ENCODE data around the gene BRD2. TPM values are rescaled to one million over a fixed set of nuclear protein-coding genes. Genes with fewer than 3 reads are reported as not detected.

BRD2 gene
- total RNA-seq (100 to 1,000 TPM; 166 to 181 TPM), polyA plus RNA-seq (100 to 1,000 TPM in 1 of 2 donors, 10 to 100 TPM in 1; 71.0 to 145 TPM)
- long read RNA-seq, donor 1, transcript BRD2-219 (9 exons, 2,338 nt), result major isoform, 94 of 190 reads
- long read RNA-seq, donor 1, partial matches to known transcripts, result 75 of 190 reads
- long read RNA-seq, donor 1, other reads (novel, unspliced or antisense), result 19 of 190 reads
- long read RNA-seq, donor 2, full-length matches to known transcripts, result 16 of 53 reads
- long read RNA-seq, donor 2, partial matches to known transcripts, result 30 of 53 reads
- long read RNA-seq, donor 2, other reads (novel, unspliced or antisense), result 7 of 53 reads

DNA sequence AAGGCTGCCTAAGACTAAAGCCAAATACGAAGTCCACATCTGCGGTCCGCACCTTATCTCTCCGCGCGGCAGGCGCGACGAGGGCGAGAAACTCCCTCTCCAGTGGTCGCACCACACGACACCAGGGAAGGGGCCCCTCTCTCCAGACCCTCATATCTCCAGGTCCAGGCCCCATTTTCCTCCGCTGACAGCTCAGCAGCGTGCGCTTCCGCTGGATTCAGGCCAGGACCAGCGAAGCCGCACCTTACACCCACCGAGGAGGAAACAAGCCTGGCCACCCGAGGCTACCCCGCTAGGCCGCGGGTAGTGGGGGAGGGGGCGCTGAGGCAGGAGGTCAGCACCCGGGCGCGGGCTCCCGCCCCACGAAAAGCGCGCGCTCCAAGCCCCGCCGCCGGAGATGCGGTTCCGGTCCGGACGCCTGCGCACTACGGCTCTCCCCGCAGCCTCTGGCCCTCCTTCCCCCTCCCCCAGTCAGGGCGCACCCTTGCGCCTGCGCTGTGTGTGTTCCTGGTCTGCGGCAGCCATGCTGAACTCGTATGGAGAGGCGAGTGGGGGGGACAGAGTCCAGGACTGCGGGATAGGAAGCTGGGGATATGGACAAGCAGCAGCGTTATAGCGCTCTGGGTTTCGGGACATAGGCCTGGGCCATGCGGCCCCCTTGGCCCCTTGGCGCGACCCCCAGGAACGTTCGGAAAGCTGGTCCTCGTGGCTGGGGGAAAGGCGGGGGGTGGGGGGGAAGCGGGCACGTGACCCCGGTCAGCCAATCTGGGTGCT lies at the start of gene BRD2:
Gene BRD2, plus strand, starts transcription at position 502 of the 774 bp plus-strand sequence. CDS start 4,305 bp downstream, outside the sequence.
- peak; percentile 98 for DNase-seq
- peak; percentile 83 for ATAC-seq (ENCODE audit: low FRiP score)
- H3K4me1 ChIP-seq (ENCODE audit: control insufficient read depth in 1 of 2, insufficient read depth in 2 of 2, low read length in 2 of 2), result no peaks in the 10 kb centered on the region
- peak within 1 kb of the TSS; percentile 94 to 98 for H3K27ac ChIP-seq (ENCODE audit: low read depth in 1 of 2, low read length in 2 of 2)
- WGBS, 2 donors, result 0% methylated on average over 57 to 62 of the region's 62 CpGs
- H3K9me3 ChIP-seq (ENCODE audit: control insufficient read depth, low read length), result no peaks in the 10 kb centered on the region
- peaks cover 0 to 2% of the 10 kb centered on the region in 2 donors for H3K27me3 ChIP-seq (ENCODE audit: control insufficient read depth in 1 of 2, insufficient read depth in 2 of 2, low read length in 1 of 2)
- H3K4me3 ChIP-seq (ENCODE audit: low read length in 2 of 2), result peak within 1 kb of the TSS; percentile 95 to 96
- intact Hi-C loops (cut with DNase I), result loop anchor here in 1 of 2 donors (1.0 to 5.0 kb wide), 2 partner anchors 15 to 234 kb away; partner anchors contain the start of genes HLA-DMA, HSD17B8, RXRB and SLC39A7
- H3K36me3 ChIP-seq (ENCODE audit: control insufficient read depth in 1 of 2, insufficient read depth in 2 of 2, low read length in 1 of 2), result peaks cover 0 to 2% of the 10 kb centered on the region in 2 donors

GRCh38 chr6:32920715-32921114 lies 47.7 kb upstream of the BRD2 start:
- ATAC-seq (ENCODE audit: low FRiP score), result no peak
- H3K27ac ChIP-seq (ENCODE audit: low read depth in 1 of 2, low read length in 2 of 2), result no peak overlapping the region
- no peaks in the 10 kb centered on the region for H3K9me3 ChIP-seq (ENCODE audit: control insufficient read depth, low read length)
- H3K36me3 ChIP-seq (ENCODE audit: control insufficient read depth in 1 of 2, insufficient read depth in 2 of 2, low read length in 1 of 2), result no peaks in the 10 kb centered on the region
- no peak overlapping the region for H3K4me3 ChIP-seq (ENCODE audit: low read length in 2 of 2)
- no peak for DNase-seq
- WGBS, 2 donors, result 74 to 83% methylated on average over 2 of the region's 2 CpGs
- intact Hi-C loops (cut with DNase I), result no loop called here
- H3K27me3 ChIP-seq (ENCODE audit: control insufficient read depth in 1 of 2, insufficient read depth in 2 of 2, low read length in 1 of 2), result no peaks in the 10 kb centered on the region
- no peaks in the 10 kb centered on the region for H3K4me1 ChIP-seq (ENCODE audit: control insufficient read depth in 1 of 2, insufficient read depth in 2 of 2, low read length in 2 of 2)

DNA sequence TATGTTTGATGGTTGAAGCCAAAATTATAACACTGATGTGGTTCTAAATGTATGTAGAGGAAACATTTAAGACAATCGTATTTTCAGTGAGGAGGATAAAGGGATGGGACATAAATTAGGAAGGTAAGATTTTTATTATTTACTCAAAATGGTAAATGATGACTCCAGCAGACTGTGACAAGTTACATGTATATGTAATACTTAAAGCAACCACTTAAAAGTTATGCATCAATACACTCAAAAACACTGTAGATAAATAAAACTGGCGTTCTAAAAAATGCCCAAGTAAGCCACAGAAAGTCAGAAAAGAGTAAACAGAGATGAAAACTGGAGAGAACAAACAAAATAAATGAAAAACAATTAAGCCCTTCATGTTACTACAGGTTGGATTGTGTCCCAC lies 46.3 kb upstream of the BRD2 start:
- no peaks in the 10 kb centered on the region for H3K4me1 ChIP-seq (ENCODE audit: control insufficient read depth in 1 of 2, insufficient read depth in 2 of 2, low read length in 2 of 2)
- H3K36me3 ChIP-seq (ENCODE audit: control insufficient read depth in 1 of 2, insufficient read depth in 2 of 2, low read length in 1 of 2), result no peaks in the 10 kb centered on the region
- DNase-seq, result no peak
- no peak overlapping the region for H3K4me3 ChIP-seq (ENCODE audit: low read length in 2 of 2)
- H3K27ac ChIP-seq (ENCODE audit: low read depth in 1 of 2, low read length in 2 of 2), result no peak overlapping the region
- no peak for ATAC-seq (ENCODE audit: low FRiP score)
- H3K9me3 ChIP-seq (ENCODE audit: control insufficient read depth, low read length), result no peaks in the 10 kb centered on the region
- intact Hi-C loops (cut with DNase I), result no loop called here
- WGBS, 2 donors, result 90 to 93% methylated on average over 2 of the region's 2 CpGs
- H3K27me3 ChIP-seq (ENCODE audit: control insufficient read depth in 1 of 2, insufficient read depth in 2 of 2, low read length in 1 of 2), result no peaks in the 10 kb centered on the region

DNA sequence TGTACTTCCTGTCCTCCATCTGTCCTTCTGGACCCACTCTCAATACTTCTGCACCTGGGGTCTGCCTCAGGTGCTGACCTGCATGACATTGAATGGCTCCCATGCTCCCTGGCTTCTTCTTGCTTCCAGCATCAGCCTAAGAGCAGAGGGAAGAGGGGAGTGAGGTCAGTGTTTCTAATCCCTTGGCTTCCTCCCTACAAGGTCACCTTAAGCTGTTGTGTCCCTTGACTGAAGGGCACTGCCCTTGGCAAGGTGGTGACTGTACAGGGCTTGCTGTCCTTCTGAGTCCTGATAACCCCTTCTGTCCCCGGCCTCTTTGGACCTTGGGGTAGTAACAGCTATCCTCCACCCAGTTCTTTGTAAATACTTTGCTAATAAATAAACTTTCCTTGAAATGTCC lies 37.2 kb upstream of the BRD2 start:
- Histone ChIP-seq H3K27me3 (ENCODE audit: control insufficient read depth in 1 of 2, insufficient read depth in 2 of 2, low read length in 1 of 2) (no peaks in the 10 kb centered on the region), H3K36me3 (ENCODE audit: control insufficient read depth in 1 of 2, insufficient read depth in 2 of 2, low read length in 1 of 2) (no peaks in the 10 kb centered on the region), H3K27ac (ENCODE audit: low read depth in 1 of 2, low read length in 2 of 2) (no peak overlapping the region), H3K4me1 (ENCODE audit: control insufficient read depth in 1 of 2, insufficient read depth in 2 of 2, low read length in 2 of 2) (no peaks in the 10 kb centered on the region), H3K4me3 (ENCODE audit: low read length in 2 of 2) (no peak overlapping the region), H3K9me3 (ENCODE audit: control insufficient read depth, low read length) (no peaks in the 10 kb centered on the region)
- WGBS, 2 donors, result 0 to 1% methylated on average over 1 of the region's 1 CpG
- DNase-seq (no peak), ATAC-seq (ENCODE audit: low FRiP score) (no peak)
- intact Hi-C loops (cut with DNase I), result loop anchor here in 1 of 2 donors (5.0 kb wide), 1 partner anchor 39 kb away; no protein-coding TSS in a partner anchor

DNA sequence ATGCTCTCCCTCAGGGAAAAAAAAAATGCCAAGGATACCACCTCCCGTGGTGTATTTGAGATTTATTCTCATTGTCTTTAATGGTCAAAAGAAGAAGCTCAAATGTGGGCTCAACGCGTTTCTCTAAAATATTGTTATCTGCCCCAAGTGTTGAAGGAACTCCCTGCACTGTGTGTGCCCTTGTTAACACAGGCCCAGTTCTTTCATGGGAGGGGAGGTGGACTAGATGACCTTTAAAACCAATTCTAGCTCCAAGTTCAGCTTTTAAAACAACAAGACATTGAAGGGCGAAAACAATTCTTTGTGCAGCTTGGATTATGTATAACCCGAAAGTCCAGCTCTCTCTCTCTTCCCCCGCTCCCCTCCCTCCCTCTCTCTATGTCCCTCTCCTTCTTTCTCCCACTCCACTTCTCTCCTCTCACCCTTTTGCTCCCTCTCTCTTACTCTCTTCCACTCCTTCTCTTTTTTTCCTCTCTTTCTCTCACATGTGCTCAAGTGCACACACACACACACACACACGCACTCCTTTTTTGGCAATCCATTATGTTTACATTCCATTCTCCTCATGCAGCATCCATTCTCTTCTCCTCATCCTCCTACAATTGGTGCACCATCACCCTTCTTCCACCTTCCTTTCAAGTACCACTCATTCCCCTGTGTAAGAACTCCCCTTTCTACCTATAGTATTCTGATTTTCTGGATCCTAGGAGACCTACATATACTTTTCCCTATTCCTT lies 36.1 kb upstream of the BRD2 start:
- intact Hi-C loops (cut with DNase I), result loop anchor here (2.0 to 5.0 kb wide), 2 partner anchors 21 to 40 kb away; partner anchors contain the start of gene HLA-DMA (in 1 of the 2)
- Histone ChIP-seq H3K4me3 (ENCODE audit: low read length in 2 of 2) (no peak overlapping the region), H3K27ac (ENCODE audit: low read depth in 1 of 2, low read length in 2 of 2) (no peak overlapping the region), H3K36me3 (ENCODE audit: control insufficient read depth in 1 of 2, insufficient read depth in 2 of 2, low read length in 1 of 2) (no peaks in the 10 kb centered on the region), H3K9me3 (ENCODE audit: control insufficient read depth, low read length) (no peaks in the 10 kb centered on the region), H3K27me3 (ENCODE audit: control insufficient read depth in 1 of 2, insufficient read depth in 2 of 2, low read length in 1 of 2) (no peaks in the 10 kb centered on the region), H3K4me1 (ENCODE audit: control insufficient read depth in 1 of 2, insufficient read depth in 2 of 2, low read length in 2 of 2) (no peaks in the 10 kb centered on the region)
- DNase-seq, result no peak
- no peak for ATAC-seq (ENCODE audit: low FRiP score)
- 68 to 71% methylated on average over 7 of the region's 7 CpGs for WGBS, 2 donors

GRCh38 chr6:32933661-32934085 lies 34.7 kb upstream of the BRD2 start:
- intact Hi-C loops (cut with DNase I), result loop anchor here (1.0 to 5.0 kb wide), 3 partner anchors 19 to 52 kb away; partner anchors contain the start of gene HLA-DMA (in 1 of the 2)

DNA sequence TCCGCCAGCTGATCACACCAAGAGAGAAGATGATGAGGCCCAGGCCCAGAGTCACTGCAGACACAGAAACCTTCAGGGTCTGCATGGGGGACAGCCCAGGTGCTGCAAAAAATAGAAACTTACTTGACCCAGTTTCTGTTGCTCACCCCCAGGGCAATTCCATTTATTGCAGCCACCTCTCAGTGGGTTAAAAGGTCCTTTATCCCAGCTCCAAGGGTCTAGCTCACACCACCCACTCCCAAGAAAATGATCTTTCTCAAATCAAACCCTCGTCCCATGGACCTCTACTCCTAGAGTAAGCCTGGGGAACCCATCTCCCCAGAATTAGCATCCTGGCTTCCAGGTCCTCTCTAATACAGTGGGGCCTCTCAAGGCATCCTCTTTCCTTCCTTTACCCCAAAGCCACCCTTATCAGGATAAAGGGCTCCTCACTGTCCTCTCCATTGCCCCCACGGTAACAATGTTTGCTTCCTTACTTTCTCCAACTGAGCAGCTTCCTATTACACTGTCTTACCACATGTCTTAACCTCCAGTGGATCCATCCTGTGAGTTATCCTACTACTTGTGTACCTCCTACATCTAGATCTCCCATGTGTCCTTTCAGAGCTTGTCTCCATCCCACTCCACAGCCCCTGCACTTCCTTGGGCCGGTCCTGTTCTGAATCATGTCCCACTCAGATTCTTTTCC lies 32.7 kb upstream of the BRD2 start:
- H3K27me3 ChIP-seq (ENCODE audit: control insufficient read depth in 1 of 2, insufficient read depth in 2 of 2, low read length in 1 of 2), result no peaks in the 10 kb centered on the region
- H3K9me3 ChIP-seq (ENCODE audit: control insufficient read depth, low read length), result no peaks in the 10 kb centered on the region
- no peaks in the 10 kb centered on the region for H3K36me3 ChIP-seq (ENCODE audit: control insufficient read depth in 1 of 2, insufficient read depth in 2 of 2, low read length in 1 of 2)
- no peaks in the 10 kb centered on the region for H3K4me1 ChIP-seq (ENCODE audit: control insufficient read depth in 1 of 2, insufficient read depth in 2 of 2, low read length in 2 of 2)
- DNase-seq (no peak), ATAC-seq (ENCODE audit: low FRiP score) (no peak)
- no peak overlapping the region for H3K4me3 ChIP-seq (ENCODE audit: low read length in 2 of 2)
- intact Hi-C loops (cut with DNase I), result loop anchor here in 1 of 2 donors (1.0 kb wide), 1 partner anchor 50 kb away; no protein-coding TSS in a partner anchor
- WGBS, 2 donors, result 87 to 88% methylated on average over 4 of the region's 4 CpGs
- no peak overlapping the region for H3K27ac ChIP-seq (ENCODE audit: low read depth in 1 of 2, low read length in 2 of 2)

More at GRCh38 chr6:32933661-32934085, 34.7 kb upstream of the BRD2 start:
- H3K4me3 ChIP-seq (ENCODE audit: low read length in 2 of 2), result no peak overlapping the region
- no peaks in the 10 kb centered on the region for H3K9me3 ChIP-seq (ENCODE audit: control insufficient read depth, low read length)
- H3K36me3 ChIP-seq (ENCODE audit: control insufficient read depth in 1 of 2, insufficient read depth in 2 of 2, low read length in 1 of 2), result no peaks in the 10 kb centered on the region
- no peaks in the 10 kb centered on the region for H3K27me3 ChIP-seq (ENCODE audit: control insufficient read depth in 1 of 2, insufficient read depth in 2 of 2, low read length in 1 of 2)
- H3K4me1 ChIP-seq (ENCODE audit: control insufficient read depth in 1 of 2, insufficient read depth in 2 of 2, low read length in 2 of 2), result no peaks in the 10 kb centered on the region
- ATAC-seq (ENCODE audit: low FRiP score) (peak; percentile 84), DNase-seq (peak; percentile 83 to 91)
- no peak overlapping the region for H3K27ac ChIP-seq (ENCODE audit: low read depth in 1 of 2, low read length in 2 of 2)
- WGBS, 2 donors, result 0 to 1% methylated on average over 3 of the region's 3 CpGs
